Neural progenitor cell (in vitro differentiated cells): Measurements from ENCODE around the gene ADARB2.

Experiments used
- CTCF ChIP-seq: fragments of 200-600 bp; sonication (generic); IDR thresholded peaks from 2 replicates; pipeline ENCODE4 v1.5.1; 2017; ENCODE audit warnings: antibody characterized with exemption, mild to moderate bottlenecking
- EZH2 ChIP-seq: fragments of 200-600 bp; sonication (generic); IDR thresholded peaks from 2 replicates; pipeline ENCODE4 v1.6.1; 2017; ENCODE audit warnings: antibody characterized with exemption, mild to moderate bottlenecking, moderate library complexity

DNA sequence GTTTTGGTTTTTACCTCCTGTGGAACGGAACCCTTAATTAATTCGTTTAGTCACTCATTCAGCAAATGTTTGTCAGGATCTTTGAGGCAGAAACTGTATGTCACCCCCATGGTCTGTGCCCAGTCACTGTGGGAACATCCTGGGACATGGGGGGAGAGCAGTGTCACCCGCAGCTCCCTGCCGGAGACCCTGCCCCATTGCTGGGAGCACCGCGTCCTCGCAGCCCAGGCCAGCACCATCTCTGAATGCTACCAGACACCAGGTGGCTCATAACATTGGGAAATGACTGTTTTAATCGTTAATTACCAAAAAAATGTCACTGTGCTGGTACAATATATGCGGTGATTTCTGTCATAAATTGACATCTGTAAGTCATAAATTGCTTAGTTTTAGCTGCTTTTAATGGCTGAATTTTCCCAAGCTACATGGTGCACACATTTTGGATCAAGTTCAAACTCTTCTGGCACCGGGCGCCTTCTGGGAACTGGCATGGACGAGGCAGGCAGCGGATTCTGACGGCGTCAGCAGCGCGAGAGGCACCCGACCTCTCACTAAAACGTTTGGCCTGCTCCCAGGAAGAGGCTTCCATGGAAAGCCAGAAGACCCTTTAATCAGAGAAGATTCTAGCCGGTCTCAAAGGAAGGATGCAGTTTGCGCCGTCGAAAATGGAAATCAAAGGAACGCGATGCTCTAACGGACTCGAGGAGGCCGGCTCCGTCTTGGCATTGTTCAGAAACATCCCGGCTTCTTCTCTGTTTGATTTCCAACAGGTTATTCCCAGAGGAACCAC is 184.2 kb downstream of the ADARB2 start:
- TF ChIP-seq CTCF = no peak
- TF ChIP-seq EZH2 = no peak
